T-helper 9 cell (primary cell): Measurements from ENCODE around the gene GRM4.

ENCODE experiments used
- DNase-seq: peaks from one replicate; pipeline ENCODE4 v3.0.0-alpha.2; 2020

The GRM4 gene

GRCh38 chr6:33976437-33977360, 169.2 kb downstream of the GRM4 start:
- no peak for DNase-seq

DNA sequence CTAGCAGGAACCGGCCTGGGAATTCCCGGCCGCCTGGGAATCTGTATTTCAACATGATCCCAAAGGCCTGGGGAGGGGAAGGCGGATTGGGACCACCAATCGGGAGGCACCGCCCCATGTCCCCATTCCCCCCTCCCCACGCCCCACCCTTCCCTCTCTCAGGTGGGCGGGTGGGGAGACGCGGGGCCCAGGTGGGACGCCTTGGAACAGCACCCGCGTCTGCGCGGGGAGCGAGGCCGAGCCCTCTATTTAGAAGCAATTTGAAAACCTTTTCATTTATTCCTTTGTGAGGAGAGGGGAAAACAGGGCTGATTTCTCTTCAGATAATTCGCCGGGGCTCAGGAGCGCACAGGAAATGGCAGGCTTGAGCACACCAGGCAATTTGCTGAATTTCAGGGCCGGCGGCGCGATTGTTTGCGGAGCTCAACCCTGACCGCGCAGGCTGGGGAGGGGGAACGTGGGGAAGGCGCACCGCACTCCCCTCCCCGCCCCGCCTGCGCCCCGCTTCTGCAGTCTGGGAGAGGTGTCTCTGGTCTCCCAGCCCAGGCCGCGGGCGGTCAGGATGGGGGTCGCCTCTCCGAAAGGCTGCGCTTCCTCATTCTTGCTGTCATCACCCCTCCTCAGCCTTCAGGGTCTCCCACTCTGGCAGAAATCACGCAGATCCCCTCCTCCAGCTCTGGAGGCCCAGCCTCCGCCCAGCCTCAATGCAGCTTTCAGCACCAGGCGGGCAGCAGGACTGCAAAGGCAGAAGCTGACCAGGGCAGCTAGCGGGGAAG, 170.0 kb downstream of the GRM4 start:
- no peak for DNase-seq

DNA sequence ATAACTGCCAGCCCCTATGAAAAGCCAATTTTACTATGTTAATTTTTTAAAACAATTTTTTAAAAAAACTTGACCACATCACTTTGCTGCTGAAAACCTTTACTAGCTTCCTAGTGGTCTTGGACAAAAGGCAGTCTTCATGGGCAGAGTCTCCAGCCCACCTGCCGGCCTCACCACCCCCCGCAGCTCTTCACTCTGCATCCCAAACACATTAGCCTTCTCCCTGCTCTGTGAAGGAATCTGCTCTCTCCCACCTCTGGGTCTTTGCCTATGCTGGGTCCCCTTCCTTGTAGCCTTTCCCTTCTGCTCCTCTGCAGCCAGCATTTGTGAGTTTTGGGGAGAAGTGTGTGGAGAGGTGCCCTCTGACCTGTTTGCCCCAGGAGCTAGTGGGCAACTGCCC, 171.4 kb downstream of the GRM4 start:
- no peak for DNase-seq

DNA sequence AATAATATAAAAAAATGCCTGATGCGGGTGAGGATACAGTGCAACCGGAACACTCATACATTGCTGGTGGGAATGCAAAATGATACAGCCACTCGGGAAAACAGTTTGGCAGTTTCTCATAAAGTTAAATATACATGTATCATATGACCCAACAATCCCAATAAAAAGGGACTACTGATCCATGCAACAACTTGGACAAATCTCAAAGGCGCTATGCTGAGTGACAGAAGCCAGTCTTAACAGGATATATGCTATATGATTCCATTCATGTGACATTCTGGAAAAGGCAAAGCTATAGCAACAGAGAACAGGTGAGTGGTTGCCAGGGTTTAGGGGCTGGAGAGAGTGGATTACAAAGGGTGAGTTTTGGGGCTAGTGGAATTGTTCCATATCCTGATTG, 171.9 kb downstream of the GRM4 start:
- DNase-seq, result no peak

- DNase-seq, result no peak
These were observed 174.3 kb downstream of the GRM4 start for GRCh38 chr6:33971580-33971979.
